Activated naive CD8-positive, alpha-beta T cell treated with anti-CD3 and anti-CD28 coated beads for 36 hours (primary cell): ENCODE results near the gene POTED. TPM values are rescaled to one million over a fixed set of nuclear protein-coding genes. Genes with fewer than 3 reads are reported as not detected.
"Not testable (repeated sequence)": the region's sequence is repeated elsewhere in the genome, so short reads cannot be mapped to it uniquely, and the experiment has no call there.

Source experiments
- DNase-seq: peaks from one replicate; pipeline ENCODE4 v3.0.0; 2021
- H3K27ac Mint-ChIP-seq: one replicate; pipeline ENCODE4 v1.8.0; 2022; ENCODE audit warnings: mild to moderate bottlenecking, moderate library complexity, mixed read lengths
- H3K27me3 Mint-ChIP-seq: one replicate; pipeline ENCODE4 v1.8.0; 2022; ENCODE audit warnings: mild to moderate bottlenecking, mixed read lengths
- H3K36me3 Mint-ChIP-seq: one replicate; pipeline ENCODE4 v1.8.0; 2021; ENCODE audit warnings: mild to moderate bottlenecking, mixed read lengths
- H3K4me1 Mint-ChIP-seq: one replicate; pipeline ENCODE4 v1.8.0; 2021; ENCODE audit warnings: mixed read lengths
- H3K4me3 Mint-ChIP-seq: one replicate; pipeline ENCODE4 v1.8.0; 2022; ENCODE audit warnings: mild to moderate bottlenecking, moderate library complexity, mixed read lengths
- H3K9me3 Mint-ChIP-seq: one replicate; pipeline ENCODE4 v1.8.0; 2022; ENCODE audit warnings: mixed read lengths
- total RNA-seq, 2 experiments: library from RNA; stranded (reverse); gene quantifications; one replicate each; pipeline ENCODE4 v1.2.3, GENCODE V29; 2021

The POTED gene
- total RNA-seq, result not detected

DNA sequence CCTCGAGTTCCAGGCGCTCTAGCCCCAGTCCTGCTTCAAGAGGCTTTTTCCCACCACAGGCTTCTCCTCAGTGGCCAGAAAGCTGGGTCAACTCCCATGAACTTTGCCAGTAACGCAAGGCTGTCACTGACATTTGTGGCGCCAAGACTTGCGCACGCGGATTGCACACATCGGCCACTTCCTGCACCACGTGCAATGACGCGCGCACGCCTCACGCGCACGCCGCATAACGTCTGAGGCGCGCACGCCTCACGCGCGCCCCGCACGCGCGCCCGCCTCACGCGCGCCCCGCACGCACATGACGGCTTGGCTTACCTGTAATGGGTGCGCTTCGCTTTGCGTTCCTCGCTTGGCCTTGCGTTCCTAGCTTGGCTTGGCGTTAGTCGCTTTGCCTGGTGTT, at the start of gene POTED:
Gene POTED, plus strand, starts transcription at position 301 of the 400 bp plus-strand sequence. CDS start 452 bp downstream, outside the sequence.
- H3K4me1 Mint-ChIP-seq, H3K9me3 Mint-ChIP-seq, H3K36me3 Mint-ChIP-seq, DNase-seq, H3K4me3 Mint-ChIP-seq, H3K27ac Mint-ChIP-seq, H3K27me3 Mint-ChIP-seq: not testable (repeated sequence)

DNA sequence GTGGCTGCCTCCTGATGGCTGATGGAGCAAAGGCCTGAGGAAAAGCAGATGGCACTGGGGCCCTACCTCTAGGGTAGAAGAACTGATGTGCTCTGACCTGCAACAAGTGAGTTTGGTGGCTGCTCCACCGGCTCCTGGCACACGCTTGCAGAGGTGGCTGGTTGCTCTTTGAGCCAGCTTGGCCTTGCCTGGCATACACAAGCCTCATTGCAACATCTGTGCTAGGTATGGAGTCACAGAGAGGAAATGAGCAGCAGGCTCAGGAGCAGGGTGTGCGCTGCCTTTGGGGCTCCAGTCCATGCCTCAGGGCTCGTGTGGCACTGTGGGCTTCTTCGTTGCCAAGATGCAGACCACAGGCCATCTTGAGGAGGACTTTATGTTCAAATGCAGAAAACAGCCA, 40.5 kb downstream of the POTED start:
- not testable (repeated sequence) for H3K27ac Mint-ChIP-seq, H3K9me3 Mint-ChIP-seq, H3K27me3 Mint-ChIP-seq, DNase-seq, H3K4me3 Mint-ChIP-seq, H3K4me1 Mint-ChIP-seq, H3K36me3 Mint-ChIP-seq

DNA sequence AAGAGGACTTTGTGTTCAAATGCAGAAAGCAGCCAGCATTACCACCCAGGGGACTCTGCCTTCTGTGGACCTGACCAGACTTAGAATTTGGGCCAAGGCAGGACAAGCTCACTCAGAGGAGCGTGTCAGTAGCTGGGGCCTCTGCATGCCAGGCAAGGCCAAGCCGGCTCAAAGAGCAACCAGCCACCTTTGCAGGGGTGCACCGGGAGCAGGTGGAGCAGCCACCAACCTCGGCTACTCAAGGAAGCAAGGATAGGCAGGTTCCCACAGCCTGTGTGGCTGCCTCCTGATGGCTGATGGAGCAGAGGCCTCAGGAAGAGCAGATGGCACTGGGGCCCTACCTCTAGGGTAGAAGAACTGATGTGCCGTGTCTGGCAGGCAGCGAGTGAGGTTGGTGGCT, 42.2 kb downstream of the POTED start:
- DNase-seq, H3K27ac Mint-ChIP-seq, H3K4me1 Mint-ChIP-seq, H3K27me3 Mint-ChIP-seq, H3K36me3 Mint-ChIP-seq, H3K4me3 Mint-ChIP-seq, H3K9me3 Mint-ChIP-seq: not testable (repeated sequence)
